Measurements from ENCODE around the gene CA14. TPM values are rescaled to one million over a fixed set of nuclear protein-coding genes. Genes with fewer than 3 reads are reported as not detected.
"Not testable (repeated sequence)": the region's sequence is repeated elsewhere in the genome, so short reads cannot be mapped to it uniquely, and the experiment has no call there.

Gene CA14
- total RNA-seq, 1 donor from 2014 or later, result not detected

- H3K9me3 Mint-ChIP-seq (ENCODE audit: unreplicated experiment), result no peaks in the 10 kb centered on the region
- H3K27ac Mint-ChIP-seq (ENCODE audit: unreplicated experiment), result peak overlapping the region; percentile 85
- peaks cover 15% of the 10 kb centered on the region for H3K4me1 Mint-ChIP-seq (ENCODE audit: unreplicated experiment)
- peak; percentile 41 for TF ChIP-seq CTCF (IDR thresholded peaks at IDR 0.05)
- DNase-seq (ENCODE audit: extremely low spot score, unreplicated experiment), result peak; percentile 94
- H3K36me3 Mint-ChIP-seq (ENCODE audit: unreplicated experiment), result no peaks in the 10 kb centered on the region
- H3K27me3 Mint-ChIP-seq (ENCODE audit: unreplicated experiment), result no peaks in the 10 kb centered on the region
- peak overlapping the region; percentile 83 for H3K4me3 Mint-ChIP-seq (ENCODE audit: unreplicated experiment)
These were observed 44.1 kb upstream of the CA14 start for GRCh38 chr1:150213170-150214098.

- H3K27me3 Mint-ChIP-seq (ENCODE audit: unreplicated experiment); H3K9me3 Mint-ChIP-seq (ENCODE audit: unreplicated experiment); H3K36me3 Mint-ChIP-seq (ENCODE audit: unreplicated experiment): not testable (repeated sequence)
- peak; percentile 19 for DNase-seq (ENCODE audit: extremely low spot score, unreplicated experiment)
- peak overlapping the region; percentile 85 for H3K27ac Mint-ChIP-seq (ENCODE audit: unreplicated experiment)
- peak overlapping the region; percentile 83 for H3K4me3 Mint-ChIP-seq (ENCODE audit: unreplicated experiment)
- H3K4me1 Mint-ChIP-seq (ENCODE audit: unreplicated experiment), result peaks cover 15% of the 10 kb centered on the region
These were observed 43.3 kb upstream of the CA14 start for GRCh38 chr1:150214099-150214756.

DNA sequence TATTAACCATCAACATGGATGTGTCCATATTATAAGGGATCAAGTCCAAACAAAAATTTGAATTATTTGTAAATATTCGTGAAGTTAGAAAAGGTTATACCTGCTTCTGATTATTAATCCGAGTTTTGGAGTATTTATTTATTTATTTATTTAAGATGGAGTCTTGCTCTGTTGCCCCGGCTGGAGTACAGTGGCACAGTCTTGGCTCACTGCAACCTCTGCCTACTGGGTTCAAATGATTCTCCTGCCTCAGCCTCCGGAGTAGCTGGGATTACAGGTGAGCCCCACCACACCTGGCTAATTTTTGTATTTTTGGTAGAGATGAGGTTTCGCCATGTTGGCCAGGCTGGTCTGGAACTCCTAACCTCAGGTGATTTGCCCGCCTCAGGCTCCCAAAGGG lies 41.7 kb upstream of the CA14 start:
- peaks cover 15% of the 10 kb centered on the region for H3K4me1 Mint-ChIP-seq (ENCODE audit: unreplicated experiment)
- H3K27me3 Mint-ChIP-seq (ENCODE audit: unreplicated experiment); H3K36me3 Mint-ChIP-seq (ENCODE audit: unreplicated experiment); H3K27ac Mint-ChIP-seq (ENCODE audit: unreplicated experiment); H3K4me3 Mint-ChIP-seq (ENCODE audit: unreplicated experiment); H3K9me3 Mint-ChIP-seq (ENCODE audit: unreplicated experiment): not testable (repeated sequence)
- DNase-seq (ENCODE audit: extremely low spot score, unreplicated experiment), result peak; percentile 8

DNA sequence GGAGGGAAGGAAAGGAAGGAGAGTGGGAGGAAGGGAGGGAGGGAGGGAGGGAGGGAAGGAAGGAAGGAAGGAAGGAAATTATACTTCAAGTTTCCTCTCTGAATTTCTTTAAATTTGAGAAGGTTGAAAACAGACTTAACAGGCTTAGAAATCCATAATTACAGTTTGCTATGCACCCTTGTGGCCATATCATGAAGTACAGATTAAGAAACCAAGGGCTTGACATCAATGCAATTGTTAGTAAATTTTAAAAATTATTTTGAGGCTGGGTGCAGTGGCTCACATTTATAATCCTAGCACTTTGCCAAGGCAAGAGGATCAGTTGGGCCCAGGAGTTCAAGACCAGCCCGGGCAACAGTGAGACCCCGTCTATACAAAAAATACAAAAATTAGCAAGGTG lies 36.0 kb upstream of the CA14 start:
- Mint-ChIP-seq H3K4me1 (ENCODE audit: unreplicated experiment) (no peaks in the 10 kb centered on the region), H3K27me3 (ENCODE audit: unreplicated experiment) (no peaks in the 10 kb centered on the region), H3K9me3 (ENCODE audit: unreplicated experiment) (no peaks in the 10 kb centered on the region), H3K27ac (ENCODE audit: unreplicated experiment) (no peak overlapping the region), H3K4me3 (ENCODE audit: unreplicated experiment) (no peak overlapping the region), H3K36me3 (ENCODE audit: unreplicated experiment) (peaks cover 13% of the 10 kb centered on the region)
- no peak for DNase-seq (ENCODE audit: extremely low spot score, unreplicated experiment)
- peak; percentile 59 for TF ChIP-seq CTCF (IDR thresholded peaks at IDR 0.05)

- no peak overlapping the region for H3K4me3 Mint-ChIP-seq (ENCODE audit: unreplicated experiment)
- peaks cover 23% of the 10 kb centered on the region for H3K36me3 Mint-ChIP-seq (ENCODE audit: unreplicated experiment)
- H3K9me3 Mint-ChIP-seq (ENCODE audit: unreplicated experiment), result no peaks in the 10 kb centered on the region
- H3K27ac Mint-ChIP-seq (ENCODE audit: unreplicated experiment), result no peak overlapping the region
- H3K4me1 Mint-ChIP-seq (ENCODE audit: unreplicated experiment), result no peaks in the 10 kb centered on the region
- no peaks in the 10 kb centered on the region for H3K27me3 Mint-ChIP-seq (ENCODE audit: unreplicated experiment)
- TF ChIP-seq CTCF (IDR thresholded peaks at IDR 0.05), result no peak
- no peak for DNase-seq (ENCODE audit: extremely low spot score, unreplicated experiment)
These were observed 32.6 kb upstream of the CA14 start for GRCh38 chr1:150224983-150225382.

DNA sequence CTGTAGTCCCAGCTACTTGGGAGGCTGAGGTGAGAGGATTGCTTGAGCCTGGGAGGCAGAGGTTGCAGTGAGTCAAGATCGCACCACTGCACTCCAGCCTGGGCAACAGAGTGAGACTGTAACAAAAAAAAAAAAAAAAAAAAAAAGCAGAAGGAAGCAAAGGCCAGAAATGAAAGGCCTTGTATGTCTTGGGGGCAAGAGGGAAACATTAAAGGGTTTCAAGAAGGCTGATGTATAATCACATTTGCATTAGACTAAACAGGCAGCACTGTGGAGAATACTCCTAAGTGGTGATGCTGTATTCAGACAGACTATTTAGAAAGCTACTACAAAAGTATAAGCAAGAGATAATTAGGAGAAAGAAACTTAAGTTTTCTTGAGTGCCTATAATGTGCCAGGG lies 32.0 kb upstream of the CA14 start:
- Mint-ChIP-seq H3K4me3 (ENCODE audit: unreplicated experiment) (no peak overlapping the region), H3K36me3 (ENCODE audit: unreplicated experiment) (peaks cover 25% of the 10 kb centered on the region), H3K27ac (ENCODE audit: unreplicated experiment) (no peak overlapping the region), H3K27me3 (ENCODE audit: unreplicated experiment) (no peaks in the 10 kb centered on the region), H3K4me1 (ENCODE audit: unreplicated experiment) (no peaks in the 10 kb centered on the region), H3K9me3 (ENCODE audit: unreplicated experiment) (no peaks in the 10 kb centered on the region)
- TF ChIP-seq CTCF (IDR thresholded peaks at IDR 0.05), result no peak
- DNase-seq (ENCODE audit: extremely low spot score, unreplicated experiment), result no peak

Measured in osteocyte (in vitro differentiated cells).